OCI-LY3 (cell line): ENCODE data around the gene CDKN3.
"Not testable (repeated sequence)": the region's sequence is repeated elsewhere in the genome, so short reads cannot be mapped to it uniquely, and the experiment has no call there.

Source experiments
- H2AFZ ChIP-seq: fragments of 200-600, 300-600 bp; shearing (Covaris generic); 2 replicates; pipeline ENCODE4 v1.6.0; 2014; ENCODE audit warnings: antibody characterized with exemption, low read depth, low read length
- H3K27ac ChIP-seq: fragments of 200-600, 300-600 bp; sonication (generic); 2 replicates; pipeline ENCODE4 v1.5.1; 2014; ENCODE audit warnings: mild to moderate bottlenecking, low read length, moderate library complexity, mixed read lengths
- H3K27me3 ChIP-seq: fragments of 200-600, 300-600 bp; sonication (generic); 2 replicates; pipeline ENCODE4 v1.6.1; 2014; ENCODE audit warnings: low read depth, low read length, mixed read lengths
- H3K36me3 ChIP-seq: fragments of 200-600, 300-600 bp; sonication (generic); replicated peaks from 2 replicates; pipeline ENCODE3; 2014; ENCODE audit warnings: low read depth, low read length, mixed read lengths
- H3K4me1 ChIP-seq: fragments of 300-600, 200-600 bp; sonication (generic); 2 replicates; pipeline ENCODE4 v1.6.1; 2014; ENCODE audit warnings: low read length, mixed read lengths
- H3K4me2 ChIP-seq: fragments of 200-600, 300-600 bp; sonication (generic); 2 replicates; pipeline ENCODE4 v1.6.1; 2014; ENCODE audit warnings: low read length, mixed read lengths
- H3K4me3 ChIP-seq: fragments of 300-600, 200-600 bp; sonication (generic); 2 replicates; pipeline ENCODE4 v1.5.1; 2014; ENCODE audit warnings: antibody characterized with exemption, mild to moderate bottlenecking, low read length, moderate library complexity
- H3K79me2 ChIP-seq: fragments of 300-600, 200-600 bp; shearing (Covaris generic); 2 replicates; pipeline ENCODE4 v1.6.1; 2014; ENCODE audit warnings: mild to moderate bottlenecking, low read length, mixed read lengths
- H3K9ac ChIP-seq: fragments of 300-600, 200-600 bp; shearing (Covaris generic); 2 replicates; pipeline ENCODE4 v1.6.0; 2014; ENCODE audit warnings: mild to moderate bottlenecking, low read length, moderate library complexity
- H3K9me3 ChIP-seq: fragments of 200-600, 300-600 bp; shearing (Covaris generic); 2 replicates; pipeline ENCODE4 v1.6.1; 2014; ENCODE audit warnings: low read length, mixed read lengths; ENCODE audit not compliant: insufficient read depth
- H4K20me1 ChIP-seq: fragments of 200-600, 300-600 bp; sonication (generic); 2 replicates; pipeline ENCODE4 v1.6.1; 2016; ENCODE audit warnings: low read length, mixed read lengths; ENCODE audit not compliant: insufficient read depth
- CTCF ChIP-seq: fragments of 200-600, 300-600 bp; sonication (generic); IDR thresholded peaks from 2 replicates; pipeline ENCODE4 v1.5.1; 2014; ENCODE audit warnings: antibody characterized with exemption, low read length, low read depth
- EZH2phosphoT487 ChIP-seq: fragments of 200-600 bp; shearing (Covaris generic); IDR thresholded peaks from 2 replicates; pipeline ENCODE4 v1.6.1; 2018; ENCODE audit warnings: antibody characterized with exemption, mixed run types, low read depth

CDKN3 gene

GRCh38 chr14:54440476-54440872 is 43.7 kb downstream of the CDKN3 start:
- H2AFZ ChIP-seq, result no peak overlapping the region

GRCh38 chr14:54440873-54441868 is 44.4 kb downstream of the CDKN3 start, which contains the start of gene CNIH1:
TSS of gene CNIH1 (minus strand) at chr14:54441374. CDS start at chr14:54441327, 47 bp downstream.
- H3K27ac ChIP-seq, result peak within 1 kb of the TSS; percentile 77
- peak within 1 kb of the TSS; percentile 92 for H3K9ac ChIP-seq
- H2AFZ ChIP-seq, result peak within 1 kb of the TSS; percentile 94
- H3K9me3 ChIP-seq, result no peaks in the 10 kb centered on the region
- peaks cover 49% of the 10 kb centered on the region for H3K79me2 ChIP-seq
- H3K36me3 ChIP-seq, result peaks cover 13% of the 10 kb centered on the region
- peaks cover 31% of the 10 kb centered on the region for H4K20me1 ChIP-seq
- peaks cover 4% of the 10 kb centered on the region; the same call in 1 of the 2 replicates for H3K27me3 ChIP-seq
- TF ChIP-seq EZH2phosphoT487 (no peak), CTCF (peak; percentile 88)
- peak within 1 kb of the TSS; percentile 96 for H3K4me3 ChIP-seq
- H3K4me2 ChIP-seq, result peak within 1 kb of the TSS; percentile 86
- peaks cover 27% of the 10 kb centered on the region for H3K4me1 ChIP-seq

More at GRCh38 chr14:54440476-54440872, 43.7 kb downstream of the CDKN3 start:
- H3K79me2 ChIP-seq, result peaks cover 56% of the 10 kb centered on the region
- H3K9ac ChIP-seq, result peak overlapping the region; percentile 92
- peak overlapping the region; percentile 77 for H3K27ac ChIP-seq
- peak overlapping the region; percentile 96 for H3K4me3 ChIP-seq
- peaks cover 19% of the 10 kb centered on the region for H3K36me3 ChIP-seq
- peaks cover 38% of the 10 kb centered on the region for H4K20me1 ChIP-seq
- TF ChIP-seq EZH2phosphoT487, result no peak
- TF ChIP-seq CTCF, result no peak
- peak overlapping the region; percentile 83 for H3K4me2 ChIP-seq
- peaks cover 34% of the 10 kb centered on the region for H3K4me1 ChIP-seq
- H3K27me3 ChIP-seq, result no peaks in the 10 kb centered on the region
- H3K9me3 ChIP-seq, result no peaks in the 10 kb centered on the region

GRCh38 chr14:54442961-54443360 is 46.2 kb downstream of the CDKN3 start:
- H3K36me3 ChIP-seq, H3K4me3 ChIP-seq, H3K9ac ChIP-seq, H3K27ac ChIP-seq, H3K9me3 ChIP-seq, H3K4me2 ChIP-seq, H3K27me3 ChIP-seq, H2AFZ ChIP-seq: not testable (repeated sequence)
- peaks cover 32% of the 10 kb centered on the region for H3K79me2 ChIP-seq
- H3K4me1 ChIP-seq, result peaks cover 12% of the 10 kb centered on the region
- peaks cover 17% of the 10 kb centered on the region for H4K20me1 ChIP-seq

- Histone ChIP-seq H3K36me3 (peaks cover 7% of the 10 kb centered on the region), H3K27ac (no peak overlapping the region), H3K9ac (no peak overlapping the region), H3K4me3 (no peak overlapping the region), H4K20me1 (peaks cover 8% of the 10 kb centered on the region), H3K4me1 (peaks cover 12% of the 10 kb centered on the region), H3K9me3 (no peaks in the 10 kb centered on the region), H3K79me2 (peaks cover 21% of the 10 kb centered on the region), H2AFZ (no peak overlapping the region), H3K27me3 (peaks cover 9% of the 10 kb centered on the region), H3K4me2 (no peak overlapping the region)
- TF ChIP-seq CTCF (no peak), EZH2phosphoT487 (no peak)
Observed at GRCh38 chr14:54443981-54444380, 47.2 kb downstream of the CDKN3 start.
